HL-60 (cell line): Measurements from ENCODE around the gene EBPL.

ENCODE experiments used
- TF ChIP-seq, protein P1 (sequence below): IDR thresholded peaks from 2 replicates; pipeline ENCODE4 v1.6.1; 2012; ENCODE audit warnings: low read depth; ENCODE audit not compliant: insufficient replicate concordance
- TF ChIP-seq, protein P2 (sequence below): IDR thresholded peaks from one replicate; pipeline ENCODE4 v1.5.1; 2011; ENCODE audit warnings: low read length, control low read depth, inconsistent platforms; ENCODE audit not compliant: insufficient read depth

DNA sequence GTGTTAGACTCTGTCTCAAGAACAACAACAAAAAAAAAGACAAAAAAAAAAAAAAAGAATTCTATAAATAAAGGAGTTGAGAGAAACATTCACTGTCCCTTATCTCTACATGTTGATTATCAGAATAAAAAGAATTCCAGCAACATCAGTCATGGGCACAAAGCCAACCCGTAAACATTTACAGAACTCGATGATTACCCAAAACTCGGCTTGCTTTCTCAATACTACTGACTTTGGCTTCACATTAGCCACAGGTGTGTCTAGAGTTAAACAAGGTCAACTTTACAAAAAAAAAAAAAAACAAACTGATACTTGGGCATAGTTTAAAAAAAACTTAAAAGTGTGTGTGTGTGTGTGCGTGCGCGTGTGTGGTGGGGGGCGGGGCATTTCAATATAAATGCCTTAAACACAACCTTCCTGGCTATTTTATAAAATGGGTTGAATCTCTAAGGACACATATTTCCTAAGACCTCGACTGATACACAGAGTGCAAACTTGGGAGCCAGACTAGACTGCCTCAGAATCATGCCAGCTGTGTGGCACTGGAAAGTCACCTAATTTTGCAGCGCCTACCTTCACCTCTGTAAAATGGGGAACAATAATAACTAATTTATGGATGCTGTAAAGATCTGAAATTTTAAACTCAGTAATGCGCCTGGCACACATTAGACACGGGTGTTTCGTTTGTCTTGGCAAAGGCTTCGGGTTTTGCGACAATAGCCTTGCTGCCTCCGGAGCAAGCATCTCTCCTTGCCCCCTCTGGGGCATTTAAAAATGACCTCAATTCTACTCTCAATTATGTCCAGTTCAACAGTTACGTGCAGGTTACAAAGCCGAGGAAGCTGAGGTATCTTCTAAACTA lies 922 bp downstream of the EBPL start:
- TF ChIP-seq, protein P1, sequence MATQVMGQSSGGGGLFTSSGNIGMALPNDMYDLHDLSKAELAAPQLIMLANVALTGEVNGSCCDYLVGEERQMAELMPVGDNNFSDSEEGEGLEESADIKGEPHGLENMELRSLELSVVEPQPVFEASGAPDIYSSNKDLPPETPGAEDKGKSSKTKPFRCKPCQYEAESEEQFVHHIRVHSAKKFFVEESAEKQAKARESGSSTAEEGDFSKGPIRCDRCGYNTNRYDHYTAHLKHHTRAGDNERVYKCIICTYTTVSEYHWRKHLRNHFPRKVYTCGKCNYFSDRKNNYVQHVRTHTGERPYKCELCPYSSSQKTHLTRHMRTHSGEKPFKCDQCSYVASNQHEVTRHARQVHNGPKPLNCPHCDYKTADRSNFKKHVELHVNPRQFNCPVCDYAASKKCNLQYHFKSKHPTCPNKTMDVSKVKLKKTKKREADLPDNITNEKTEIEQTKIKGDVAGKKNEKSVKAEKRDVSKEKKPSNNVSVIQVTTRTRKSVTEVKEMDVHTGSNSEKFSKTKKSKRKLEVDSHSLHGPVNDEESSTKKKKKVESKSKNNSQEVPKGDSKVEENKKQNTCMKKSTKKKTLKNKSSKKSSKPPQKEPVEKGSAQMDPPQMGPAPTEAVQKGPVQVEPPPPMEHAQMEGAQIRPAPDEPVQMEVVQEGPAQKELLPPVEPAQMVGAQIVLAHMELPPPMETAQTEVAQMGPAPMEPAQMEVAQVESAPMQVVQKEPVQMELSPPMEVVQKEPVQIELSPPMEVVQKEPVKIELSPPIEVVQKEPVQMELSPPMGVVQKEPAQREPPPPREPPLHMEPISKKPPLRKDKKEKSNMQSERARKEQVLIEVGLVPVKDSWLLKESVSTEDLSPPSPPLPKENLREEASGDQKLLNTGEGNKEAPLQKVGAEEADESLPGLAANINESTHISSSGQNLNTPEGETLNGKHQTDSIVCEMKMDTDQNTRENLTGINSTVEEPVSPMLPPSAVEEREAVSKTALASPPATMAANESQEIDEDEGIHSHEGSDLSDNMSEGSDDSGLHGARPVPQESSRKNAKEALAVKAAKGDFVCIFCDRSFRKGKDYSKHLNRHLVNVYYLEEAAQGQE, result no peak
- TF ChIP-seq, protein P2, sequence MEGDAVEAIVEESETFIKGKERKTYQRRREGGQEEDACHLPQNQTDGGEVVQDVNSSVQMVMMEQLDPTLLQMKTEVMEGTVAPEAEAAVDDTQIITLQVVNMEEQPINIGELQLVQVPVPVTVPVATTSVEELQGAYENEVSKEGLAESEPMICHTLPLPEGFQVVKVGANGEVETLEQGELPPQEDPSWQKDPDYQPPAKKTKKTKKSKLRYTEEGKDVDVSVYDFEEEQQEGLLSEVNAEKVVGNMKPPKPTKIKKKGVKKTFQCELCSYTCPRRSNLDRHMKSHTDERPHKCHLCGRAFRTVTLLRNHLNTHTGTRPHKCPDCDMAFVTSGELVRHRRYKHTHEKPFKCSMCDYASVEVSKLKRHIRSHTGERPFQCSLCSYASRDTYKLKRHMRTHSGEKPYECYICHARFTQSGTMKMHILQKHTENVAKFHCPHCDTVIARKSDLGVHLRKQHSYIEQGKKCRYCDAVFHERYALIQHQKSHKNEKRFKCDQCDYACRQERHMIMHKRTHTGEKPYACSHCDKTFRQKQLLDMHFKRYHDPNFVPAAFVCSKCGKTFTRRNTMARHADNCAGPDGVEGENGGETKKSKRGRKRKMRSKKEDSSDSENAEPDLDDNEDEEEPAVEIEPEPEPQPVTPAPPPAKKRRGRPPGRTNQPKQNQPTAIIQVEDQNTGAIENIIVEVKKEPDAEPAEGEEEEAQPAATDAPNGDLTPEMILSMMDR, result no peak
